Non-pigmented ciliary epithelial cell (primary cell): ENCODE data around the gene MXRA5.
"Not testable (repeated sequence)": the region's sequence is repeated elsewhere in the genome, so short reads cannot be mapped to it uniquely, and the experiment has no call there.

Experiments used
- DNase-seq: peaks from one replicate; pipeline ENCODE4 v3.0.0-alpha.2; 2010; ENCODE audit warnings: low read depth

Gene MXRA5

GRCh38 chrX:3320471-3321046, 25.9 kb downstream of the MXRA5 start:
- DNase-seq, result no peak

- DNase-seq, result no peak
Measured at GRCh38 chrX:3317191-3317718, 29.2 kb downstream of the MXRA5 start.

- DNase-seq, result no peak
Measured at GRCh38 chrX:3312109-3312508, 34.3 kb downstream of the MXRA5 start.

- no peak for DNase-seq
Measured at GRCh38 chrX:3307881-3308280, 38.6 kb downstream of the MXRA5 start.

GRCh38 chrX:3299636-3300035, 46.8 kb downstream of the MXRA5 start:
- DNase-seq, result peak; percentile 8

- no peak for DNase-seq
Measured at GRCh38 chrX:3295731-3296130, 50.7 kb downstream of the MXRA5 start.

GRCh38 chrX:3293251-3293650, 53.2 kb downstream of the MXRA5 start:
- no peak for DNase-seq

- DNase-seq, result no peak
Measured at GRCh38 chrX:3290561-3290960, 55.9 kb downstream of the MXRA5 start.

- DNase-seq, result peak; percentile 31
Measured at GRCh38 chrX:3286196-3286945, 60.1 kb downstream of the MXRA5 start.

GRCh38 chrX:3280706-3281105, 65.7 kb downstream of the MXRA5 start:
- no peak for DNase-seq

- not testable (repeated sequence) for DNase-seq
Measured at GRCh38 chrX:3273668-3274067, 72.8 kb downstream of the MXRA5 start.

- no peak for DNase-seq
Measured at GRCh38 chrX:3271834-3272186, 74.6 kb downstream of the MXRA5 start.

- DNase-seq, result no peak
Measured at GRCh38 chrX:3271183-3271833, 75.1 kb downstream of the MXRA5 start.

- DNase-seq, result no peak
Measured at GRCh38 chrX:3268829-3269228, 77.6 kb downstream of the MXRA5 start.

- DNase-seq, result no peak
Measured at GRCh38 chrX:3263681-3264126, 82.7 kb downstream of the MXRA5 start.

- DNase-seq, result peak; percentile 68
Measured at GRCh38 chrX:3262901-3263300, 83.6 kb downstream of the MXRA5 start.
